DND-41 (cell line): ENCODE results near the gene LCE2A.

ENCODE experiments used
- EZH2 ChIP-seq: IDR thresholded peaks from 3 replicates; pipeline ENCODE4 v1.6.1; 2012; ENCODE audit warnings: borderline replicate concordance, low read depth, mild to moderate bottlenecking, moderate library complexity, low read length, inconsistent platforms; ENCODE audit not compliant: severe bottlenecking
- TF ChIP-seq, protein P1 (sequence below): IDR thresholded peaks from 2 replicates; pipeline ENCODE4 v1.5.1; 2012; ENCODE audit warnings: borderline replicate concordance, low read length, moderate library complexity, mild to moderate bottlenecking; ENCODE audit not compliant: poor library complexity, severe bottlenecking; ENCODE audit errors: extremely low read depth

DNA sequence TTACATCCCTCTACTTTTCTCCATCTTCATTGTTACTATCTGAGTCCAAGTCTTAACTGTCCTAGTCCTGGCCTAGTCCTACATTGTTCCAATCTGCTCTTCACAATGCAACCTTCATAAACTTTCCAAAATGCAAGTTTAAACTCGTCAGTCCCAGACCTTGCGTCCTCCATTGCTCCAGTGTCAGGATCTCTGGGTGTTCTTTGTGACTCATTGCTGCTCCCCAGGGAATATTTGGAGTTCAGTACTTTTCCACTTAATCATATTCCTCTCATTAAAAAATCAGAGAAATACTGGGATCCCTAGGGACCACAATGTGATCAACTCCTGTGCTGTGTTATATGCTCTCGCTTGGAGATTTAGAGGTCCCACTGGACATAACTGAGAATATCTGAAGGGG lies 41.7 kb downstream of the LCE2A start:
- TF ChIP-seq, protein P1, sequence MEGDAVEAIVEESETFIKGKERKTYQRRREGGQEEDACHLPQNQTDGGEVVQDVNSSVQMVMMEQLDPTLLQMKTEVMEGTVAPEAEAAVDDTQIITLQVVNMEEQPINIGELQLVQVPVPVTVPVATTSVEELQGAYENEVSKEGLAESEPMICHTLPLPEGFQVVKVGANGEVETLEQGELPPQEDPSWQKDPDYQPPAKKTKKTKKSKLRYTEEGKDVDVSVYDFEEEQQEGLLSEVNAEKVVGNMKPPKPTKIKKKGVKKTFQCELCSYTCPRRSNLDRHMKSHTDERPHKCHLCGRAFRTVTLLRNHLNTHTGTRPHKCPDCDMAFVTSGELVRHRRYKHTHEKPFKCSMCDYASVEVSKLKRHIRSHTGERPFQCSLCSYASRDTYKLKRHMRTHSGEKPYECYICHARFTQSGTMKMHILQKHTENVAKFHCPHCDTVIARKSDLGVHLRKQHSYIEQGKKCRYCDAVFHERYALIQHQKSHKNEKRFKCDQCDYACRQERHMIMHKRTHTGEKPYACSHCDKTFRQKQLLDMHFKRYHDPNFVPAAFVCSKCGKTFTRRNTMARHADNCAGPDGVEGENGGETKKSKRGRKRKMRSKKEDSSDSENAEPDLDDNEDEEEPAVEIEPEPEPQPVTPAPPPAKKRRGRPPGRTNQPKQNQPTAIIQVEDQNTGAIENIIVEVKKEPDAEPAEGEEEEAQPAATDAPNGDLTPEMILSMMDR: no peak
- TF ChIP-seq EZH2: no peak
